B cell (primary cell): ENCODE measurements around the gene TCAP. TPM values are rescaled to one million over a fixed set of nuclear protein-coding genes. Genes with fewer than 3 reads are reported as not detected.

Experiments used
- ATAC-seq: fragments of 200-7000 bp; cut with Tn5 transposase; one replicate; pipeline ENCODE4 v1.10.0; 2021; ENCODE audit warnings: low read depth, mild to moderate bottlenecking, moderate number of reproducible peaks, moderate library complexity
- CTCF ChIA-PET: fragments of 350-600 bp; sonication (Branson Sonifier 250); formaldehyde crosslinking; loops from one replicate; lab custom pipeline; 2021; ENCODE audit warnings: antibody characterized with exemption, inconsistent platforms; lab: Charles Lee
- POLR2A ChIA-PET: fragments of 350-600 bp; sonication (Branson Sonifier 250); formaldehyde crosslinking; loops from one replicate; lab custom pipeline; 2021; ENCODE audit warnings: antibody characterized with exemption; lab: Charles Lee
- DNase-seq: peaks from one replicate; pipeline ENCODE4 v3.0.0; 2013
- H2AFZ ChIP-seq: 2 replicates; pipeline ENCODE4 v1.6.1; 2012; ENCODE audit warnings: mild to moderate bottlenecking, low read depth, low read length; ENCODE audit not compliant: insufficient read depth, poor library complexity, severe bottlenecking
- H3K27ac ChIP-seq, 2 donors: 1 replicate in 1 of 2; 2 replicates in 1 of 2; pipeline ENCODE4 v1.5.1; 2012 to 2013; ENCODE audit warnings: low read length in 2 of 2, mild to moderate bottlenecking in 2 of 2, moderate library complexity in 1 of 2
- H3K27me3 ChIP-seq, 4 experiments: fragments of 200-600 bp in 1 of 4; sonication (generic) in 1 of 4; replicated peaks in 1 of 4; 1 replicate in 2 of 4; 2 replicates in 2 of 4; pipeline versions ENCODE4 v1.6.1 to v1.7.0; 2013 to 2016; ENCODE audit warnings: low read length in 3 of 4, mild to moderate bottlenecking in 2 of 4, mixed read lengths in 1 of 4, moderate library complexity in 1 of 4; ENCODE audit not compliant: insufficient read depth in 4 of 4, control insufficient read depth in 3 of 4; ENCODE audit errors: control extremely low read depth in 1 of 4
- H3K36me3 ChIP-seq, 2 experiments: replicated peaks in 1 of 2; 1 replicate in 1 of 2; 2 replicates in 1 of 2; pipeline versions ENCODE4 v1.6.1 to v1.7.1; 2013; ENCODE audit warnings: low read length in 1 of 2; ENCODE audit not compliant: insufficient read depth in 2 of 2, control insufficient read depth in 1 of 2; ENCODE audit errors: control extremely low read depth in 1 of 2, extremely low read depth in 1 of 2
- H3K4me1 ChIP-seq, 2 donors: fragments of 200-600 bp in 1 of 2; sonication (generic) in 1 of 2; 1 replicate in 1 of 2; 2 replicates in 1 of 2; pipeline versions ENCODE4 v1.5.1 to v1.6.1; 2013 to 2017; ENCODE audit warnings: low read length in 2 of 2; ENCODE audit not compliant: control insufficient read depth in 2 of 2, insufficient read depth in 2 of 2
- H3K4me2 ChIP-seq: replicated peaks from 2 replicates; pipeline ENCODE3; 2012; ENCODE audit warnings: mild to moderate bottlenecking, low read depth, low read length; ENCODE audit not compliant: poor library complexity, severe bottlenecking
- H3K4me3 ChIP-seq, 5 experiments: fragments of 200-600 bp in 1 of 5; sonication (generic) in 1 of 5; 1 replicate in 3 of 5; 2 replicates in 2 of 5; pipeline versions ENCODE4 v1.5.1 to v1.7.0; 2011 to 2016; ENCODE audit warnings: low read length in 4 of 5, mild to moderate bottlenecking in 4 of 5, low read depth in 2 of 5, control low read depth in 1 of 5, moderate library complexity in 1 of 5; ENCODE audit not compliant: insufficient read depth in 1 of 5; ENCODE audit errors: control extremely low read depth in 1 of 5, extremely low read depth in 1 of 5
- H3K79me2 ChIP-seq: fragments of 200-600 bp; sonication (generic); one replicate; pipeline ENCODE4 v1.6.0; 2016; ENCODE audit warnings: low read length; ENCODE audit not compliant: control insufficient read depth, insufficient read depth
- H3K9ac ChIP-seq: fragments of 200-600 bp; sonication (generic); 2 replicates; pipeline ENCODE4 v1.6.1; 2017; ENCODE audit warnings: mild to moderate bottlenecking, low read length, moderate library complexity
- H3K9me3 ChIP-seq, 3 donors: one replicate each; pipeline versions ENCODE4 v1.6.1 to v1.7.1; 2013; ENCODE audit warnings: low read length in 2 of 3; ENCODE audit not compliant: control insufficient read depth in 2 of 3, insufficient read depth in 1 of 3; ENCODE audit errors: control extremely low read depth in 1 of 3
- H4K20me1 ChIP-seq: 2 replicates; pipeline ENCODE4 v1.6.0; 2012; ENCODE audit warnings: mild to moderate bottlenecking, low read length; ENCODE audit not compliant: insufficient read depth, control insufficient read depth, poor library complexity, severe bottlenecking
- H3K27ac Mint-ChIP-seq: one replicate; pipeline ENCODE4 v1.8.0; 2021; ENCODE audit warnings: mixed read lengths
- H3K27me3 Mint-ChIP-seq: one replicate; pipeline ENCODE4 v1.8.0; 2021; ENCODE audit warnings: mixed read lengths
- H3K4me1 Mint-ChIP-seq: one replicate; pipeline ENCODE4 v1.8.0; 2021; ENCODE audit warnings: mixed read lengths
- H3K4me3 Mint-ChIP-seq: one replicate; pipeline ENCODE4 v1.8.0; 2021; ENCODE audit warnings: mixed read lengths
- H3K9me3 Mint-ChIP-seq: one replicate; pipeline ENCODE4 v1.8.0; 2022; ENCODE audit warnings: mixed read lengths; ENCODE audit not compliant: insufficient read depth
- CTCF ChIP-seq: fragments of 200-600 bp; IDR thresholded peaks from one replicate; pipeline ENCODE4 v1.8.0; 2022; ENCODE audit warnings: antibody characterized with exemption, mild to moderate bottlenecking
- EZH2 ChIP-seq: IDR thresholded peaks from 2 replicates; pipeline ENCODE4 v1.6.1; 2012; ENCODE audit warnings: borderline replicate concordance, low read depth, mild to moderate bottlenecking, moderate library complexity, low read length; ENCODE audit not compliant: insufficient read depth, poor library complexity, severe bottlenecking
- WGBS: methylation state at CpG from one replicate; pipeline ENCODE4 v1.1.5; 2013; ENCODE audit warnings: missing lambda C conversion rate; ENCODE audit not compliant: insufficient coverage; 5-methylcytosine and 5-hydroxymethylcytosine counted together
- intact Hi-C: fragments of 100-400 bp; cut with micrococcal nuclease; formaldehyde crosslinking; loops from one replicate; pipeline ENCODE4 v1.10.0; 2022
- polyA plus RNA-seq: library from polyadenylated mRNA; depleted of rRNA; stranded (reverse); fragments of >200 nt; gene quantifications from 2 replicates; pipeline ENCODE4 v1.2.3, GENCODE V29; 2012
- total RNA-seq, 2 donors: library from RNA; stranded (reverse); fragments of 120-200 nt in 1 of 2; gene quantifications; 1 replicate in 1 of 2; 2 replicates in 1 of 2; pipeline versions ENCODE4 v1.2.3 to v1.2.4, GENCODE V29; 2013 to 2022

Gene TCAP
- total and polyA plus RNA-seq, 2 donors (not counting 1 experiment from before 2014, with no cell fraction given) = 3.8 to 5.1 TPM

- H3K4me3 ChIP-seq = no peak overlapping the region
- peaks cover 100% of the 10 kb centered on the region for H3K79me2 ChIP-seq
- H3K4me1 ChIP-seq = peaks cover 45 to 65% of the 10 kb centered on the region in 2 donors
- POLR2A ChIA-PET = interaction anchor here (0.6 kb wide), 1 partner anchor 190 kb away, joined by 3 read pairs; no protein-coding TSS in a partner anchor
- intact Hi-C loops = loop anchor here (5.0 kb wide), 2 partner anchors 112 to 342 kb away; partner anchors contain the start of gene PSMD3
- no peak for DNase-seq
- no peak for ATAC-seq
- WGBS = 97% methylated on average over 11 of the region's 11 CpGs
- H3K4me3 Mint-ChIP-seq = peak overlapping the region; percentile 32
- no peak overlapping the region for H2AFZ ChIP-seq
- H3K27ac ChIP-seq = no peak overlapping the region
- H3K27me3 ChIP-seq = no peaks in the 10 kb centered on the region
- no peaks in the 10 kb centered on the region for H3K9me3 ChIP-seq
- peaks cover 0 to under 1% of the 10 kb centered on the region in 2 experiments for H3K36me3 ChIP-seq
- H3K9ac ChIP-seq = no peak overlapping the region
- H3K27me3 Mint-ChIP-seq = no peaks in the 10 kb centered on the region
- peak overlapping the region; percentile 29 for H3K27ac Mint-ChIP-seq
- H3K4me2 ChIP-seq = peak overlapping the region; percentile 35
- H4K20me1 ChIP-seq = peaks cover 68% of the 10 kb centered on the region
- TF ChIP-seq CTCF (no peak), EZH2 (no peak)
- H3K4me1 Mint-ChIP-seq = peaks cover 75% of the 10 kb centered on the region
- CTCF ChIA-PET = interaction anchor here (0.6 to 5.6 kb wide), 6 partner anchors 12 to 90 kb away, joined by 3 to 61 read pairs (median 8); partner anchors contain the start of genes MIEN1 and PNMT
- no peaks in the 10 kb centered on the region for H3K9me3 Mint-ChIP-seq
Measured at GRCh38 chr17:39639566-39640458, 25.3 kb upstream of the TCAP start.
